Measurements from ENCODE around the gene ANP32B.

ANP32B gene

DNA sequence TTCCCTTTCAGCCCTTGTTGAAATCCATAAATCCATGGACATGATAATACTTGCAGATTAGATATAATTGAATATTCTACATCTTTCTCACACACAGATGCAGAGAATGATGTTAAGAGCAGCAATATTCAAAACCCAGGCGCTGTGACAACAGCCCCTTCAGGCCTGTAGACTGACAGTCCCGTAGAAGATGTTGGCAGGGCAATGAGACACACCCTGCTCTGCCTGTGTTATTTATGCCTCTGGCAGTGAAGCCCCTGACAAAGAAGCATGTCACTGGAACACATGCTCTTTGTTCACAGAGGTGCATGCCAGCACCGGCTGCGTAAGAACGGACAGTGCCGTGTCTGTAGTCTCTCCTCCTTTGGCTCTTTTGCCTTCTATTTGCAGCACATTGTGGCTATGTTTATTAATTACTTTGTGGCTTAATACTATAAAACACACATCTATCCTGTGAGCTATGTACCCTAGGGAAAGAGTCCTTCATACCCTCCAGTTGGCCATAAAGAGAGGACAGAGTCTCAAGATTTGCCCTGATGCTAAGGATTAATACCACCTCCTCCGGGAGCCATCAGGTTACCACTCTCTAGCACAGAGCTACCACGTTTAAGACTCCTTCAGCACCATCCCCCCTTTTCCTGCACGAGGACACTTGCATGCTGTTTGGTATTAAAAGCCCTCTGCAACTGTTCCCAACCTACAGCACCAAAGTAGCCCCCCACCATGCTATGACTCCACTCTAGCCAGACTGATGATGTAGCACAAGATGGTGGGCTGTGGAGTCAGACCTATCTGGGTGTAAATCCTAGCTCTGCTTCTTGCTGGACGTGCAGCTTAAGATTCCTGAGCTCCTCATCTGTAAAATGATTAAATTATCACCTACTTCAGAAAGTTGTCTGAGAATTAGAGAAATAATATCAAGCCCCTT is 2.0 kb upstream of the ANP32B start:
- Histone ChIP-seq H3K9me3 (ENCODE audit: control insufficient read depth, insufficient read depth, low read length) (no peaks in the 10 kb centered on the region), H3K4me3 (ENCODE audit: low read length) (no peak overlapping the region), H3K36me3 (ENCODE audit: control insufficient read depth, insufficient read depth, low read length) (no peaks in the 10 kb centered on the region), H3K27ac (ENCODE audit: low read length) (no peak overlapping the region), H3K27me3 (ENCODE audit: control insufficient read depth, insufficient read depth, low read length) (peaks cover 43% of the 10 kb centered on the region), H3K4me1 (ENCODE audit: control insufficient read depth, insufficient read depth, low read length) (no peaks in the 10 kb centered on the region)
- no peak for DNase-seq (ENCODE audit: low read depth, low spot score)
- WGBS (ENCODE audit: insufficient coverage, insufficient read length), result no CpG with 5 or more reads among the region's 10 CpGs

DNA sequence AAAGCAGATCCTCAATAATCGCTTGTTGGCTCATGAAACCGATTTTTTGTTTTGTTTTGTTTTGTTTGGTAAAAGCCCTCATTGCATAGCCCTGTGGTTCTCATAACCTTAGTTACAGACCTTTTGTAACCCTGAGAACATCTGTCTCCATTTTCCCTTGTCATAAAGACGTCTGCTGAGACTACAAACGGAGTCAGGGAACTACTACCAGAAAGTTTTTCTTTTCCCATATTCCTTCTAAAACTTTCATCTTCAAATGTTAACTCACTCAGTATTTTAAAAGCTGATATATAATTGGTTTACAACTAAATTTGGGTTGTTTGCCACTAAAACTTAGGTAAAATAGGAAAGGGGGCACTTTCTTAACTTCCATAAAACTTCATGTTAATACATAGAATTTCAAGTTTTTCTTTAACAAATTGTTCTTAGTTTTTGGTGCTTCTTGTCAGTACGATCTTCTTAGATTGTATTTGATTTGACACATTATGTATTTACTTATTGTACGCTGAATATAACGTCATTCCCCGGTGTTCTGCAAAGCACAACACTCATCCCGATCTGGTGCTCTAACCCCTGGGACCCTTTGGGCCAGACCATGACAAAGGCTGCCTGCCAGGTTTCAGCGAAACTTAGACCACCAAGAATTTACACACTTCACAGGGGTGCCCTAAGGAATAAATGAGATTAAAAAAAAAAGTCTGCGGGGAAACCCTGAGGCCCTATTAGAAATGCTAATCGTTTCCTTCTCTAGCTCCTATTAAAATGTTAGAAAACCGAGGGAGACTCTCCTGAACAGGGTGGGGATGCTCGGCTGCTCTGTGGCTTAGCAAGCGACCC is 1.1 kb upstream of the ANP32B start:
- H3K27me3 ChIP-seq (ENCODE audit: control insufficient read depth, insufficient read depth, low read length), result peaks cover 46% of the 10 kb centered on the region
- no peaks in the 10 kb centered on the region for H3K9me3 ChIP-seq (ENCODE audit: control insufficient read depth, insufficient read depth, low read length)
- no peak overlapping the region for H3K27ac ChIP-seq (ENCODE audit: low read length)
- H3K36me3 ChIP-seq (ENCODE audit: control insufficient read depth, insufficient read depth, low read length), result no peaks in the 10 kb centered on the region
- no CpG with 5 or more reads among the region's 15 CpGs for WGBS (ENCODE audit: insufficient coverage, insufficient read length)
- no peak overlapping the region; the same call in 1 of the 2 replicates for H3K4me3 ChIP-seq (ENCODE audit: low read length)
- DNase-seq (ENCODE audit: low read depth, low spot score), result no peak
- no peaks in the 10 kb centered on the region for H3K4me1 ChIP-seq (ENCODE audit: control insufficient read depth, insufficient read depth, low read length)

DNA sequence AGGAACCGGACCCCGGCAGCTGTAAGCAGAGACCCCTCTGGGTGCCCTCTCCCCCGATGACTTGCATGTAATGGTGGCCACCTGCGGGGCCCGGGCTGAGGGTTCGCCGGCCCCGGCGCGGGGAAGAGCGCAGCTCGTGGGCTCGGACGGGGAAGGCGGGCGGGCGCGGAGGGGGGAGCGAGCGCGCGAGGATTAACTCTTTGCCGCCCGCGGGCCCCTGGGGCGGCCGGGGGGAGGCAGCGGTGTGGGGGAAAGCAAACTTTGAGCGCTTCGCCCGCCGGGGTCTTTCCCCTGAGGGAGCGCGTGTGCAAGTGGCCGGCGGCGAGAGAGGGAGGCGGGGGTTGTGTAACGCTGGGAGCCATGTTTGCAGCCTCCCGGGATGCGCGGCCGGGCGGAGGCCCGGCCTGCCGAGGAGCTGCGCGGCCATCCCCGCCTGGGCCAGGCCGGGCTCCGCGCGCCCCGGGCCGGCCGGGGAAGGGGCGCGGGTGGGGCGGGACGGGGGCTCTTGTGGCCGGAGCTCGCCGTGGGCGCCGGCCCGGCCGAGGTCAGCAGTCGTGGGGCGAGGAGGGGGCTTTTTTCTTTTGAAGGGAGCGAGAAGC is 547 bp downstream of the ANP32B start:
- no CpG with 5 or more reads among the region's 70 CpGs for WGBS (ENCODE audit: insufficient coverage, insufficient read length)
- no peak for DNase-seq (ENCODE audit: low read depth, low spot score)
- Histone ChIP-seq H3K4me1 (ENCODE audit: control insufficient read depth, insufficient read depth, low read length) (no peaks in the 10 kb centered on the region), H3K36me3 (ENCODE audit: control insufficient read depth, insufficient read depth, low read length) (no peaks in the 10 kb centered on the region), H3K27ac (ENCODE audit: low read length) (no peak overlapping the region), H3K9me3 (ENCODE audit: control insufficient read depth, insufficient read depth, low read length) (no peaks in the 10 kb centered on the region), H3K4me3 (ENCODE audit: low read length) (peak overlapping the region; percentile 45), H3K27me3 (ENCODE audit: control insufficient read depth, insufficient read depth, low read length) (peaks cover 39% of the 10 kb centered on the region)

DNA sequence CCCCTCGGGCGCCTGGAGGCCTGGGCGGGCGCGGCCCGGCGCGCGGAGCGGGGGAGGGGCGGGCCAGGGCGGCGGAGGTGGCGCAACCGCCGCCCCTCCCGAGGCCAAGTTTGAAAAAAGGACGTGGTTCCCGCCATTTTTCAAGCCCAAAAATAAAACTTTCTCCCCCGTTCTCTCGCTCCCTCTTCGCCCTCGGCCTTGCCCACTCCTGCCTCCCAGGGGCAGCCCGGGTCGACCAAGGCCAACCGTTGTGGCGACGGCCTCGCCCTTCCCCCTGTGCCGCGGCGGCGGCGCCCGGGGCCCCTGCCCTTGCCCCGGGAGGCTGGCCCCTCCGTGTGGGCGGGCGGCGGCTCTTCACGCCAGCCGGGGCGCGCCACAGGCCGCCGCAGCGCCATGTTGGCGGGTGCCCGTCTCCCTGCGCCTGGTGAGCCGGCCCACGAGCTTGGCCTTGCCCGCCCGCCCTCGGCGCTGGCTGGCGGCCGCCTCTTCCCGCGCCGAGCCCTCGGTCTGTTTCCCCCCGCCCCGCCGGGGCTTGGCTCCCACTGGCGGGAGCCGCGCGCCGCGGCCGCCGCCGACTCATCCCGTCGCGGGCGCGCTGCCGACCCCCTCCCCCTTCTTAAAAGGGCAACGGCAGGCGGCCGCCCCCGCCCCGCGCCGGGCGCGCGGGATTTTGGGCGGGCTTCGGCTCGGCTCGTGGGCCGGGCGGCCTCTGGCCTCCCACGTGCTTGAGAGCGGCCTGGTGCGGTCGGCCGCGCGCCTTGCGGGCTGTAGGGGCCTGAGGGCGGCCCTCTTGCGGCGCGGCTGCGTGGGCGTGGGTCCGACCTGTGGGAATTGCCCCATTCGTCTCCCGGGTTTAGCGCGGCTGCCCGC is 1.3 kb downstream of the ANP32B start:
- Histone ChIP-seq H3K4me3 (ENCODE audit: low read length) (peak overlapping the region; percentile 45), H3K36me3 (ENCODE audit: control insufficient read depth, insufficient read depth, low read length) (no peaks in the 10 kb centered on the region), H3K27ac (ENCODE audit: low read length) (no peak overlapping the region), H3K27me3 (ENCODE audit: control insufficient read depth, insufficient read depth, low read length) (peaks cover 33% of the 10 kb centered on the region), H3K9me3 (ENCODE audit: control insufficient read depth, insufficient read depth, low read length) (no peaks in the 10 kb centered on the region), H3K4me1 (ENCODE audit: control insufficient read depth, insufficient read depth, low read length) (no peaks in the 10 kb centered on the region)
- WGBS (ENCODE audit: insufficient coverage, insufficient read length), result no CpG with 5 or more reads among the region's 116 CpGs
- DNase-seq (ENCODE audit: low read depth, low spot score), result no peak

DNA sequence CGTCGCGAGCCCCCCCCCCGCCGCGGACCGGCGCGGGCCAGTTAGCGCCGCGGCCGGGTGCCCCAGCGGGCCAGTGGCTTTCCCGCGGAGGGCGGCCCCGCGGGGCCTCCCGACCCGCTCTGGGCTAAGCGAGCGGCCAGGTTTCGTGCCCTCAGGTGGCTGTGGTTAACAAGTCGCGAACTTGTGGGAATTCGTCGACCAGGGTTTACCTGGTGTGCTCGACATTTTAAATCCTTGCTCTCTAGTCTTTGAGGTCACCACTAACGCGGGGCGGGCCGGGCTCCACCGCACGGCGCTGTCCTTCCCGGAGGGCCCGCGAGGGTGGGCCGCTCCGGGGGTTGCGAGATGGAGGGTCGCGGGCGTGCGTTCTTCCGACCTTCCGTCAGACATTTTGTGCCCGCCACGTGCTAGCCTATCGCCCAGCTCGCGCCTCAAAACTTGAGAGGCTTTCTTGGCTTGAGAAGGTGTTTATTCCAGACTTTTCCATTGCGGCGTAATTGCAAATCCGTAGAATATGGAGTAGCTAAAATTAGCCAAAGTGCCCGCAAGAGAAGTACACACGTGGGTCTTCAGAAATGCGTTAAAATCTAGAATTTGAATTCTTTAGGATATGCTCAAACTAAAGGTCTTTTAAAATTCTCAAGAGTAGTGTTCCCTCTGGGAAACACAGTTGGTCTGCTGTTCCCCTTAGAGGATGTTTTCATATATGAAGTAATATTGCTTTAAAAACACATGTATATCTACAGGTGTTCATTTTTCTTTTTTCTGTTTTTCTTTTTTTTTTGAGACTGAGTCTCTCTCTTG is 2.1 kb downstream of the ANP32B start:
- H3K27ac ChIP-seq (ENCODE audit: low read length), result no peak overlapping the region
- H3K36me3 ChIP-seq (ENCODE audit: control insufficient read depth, insufficient read depth, low read length), result no peaks in the 10 kb centered on the region
- no peaks in the 10 kb centered on the region for H3K9me3 ChIP-seq (ENCODE audit: control insufficient read depth, insufficient read depth, low read length)
- DNase-seq (ENCODE audit: low read depth, low spot score), result no peak
- no peaks in the 10 kb centered on the region for H3K4me1 ChIP-seq (ENCODE audit: control insufficient read depth, insufficient read depth, low read length)
- WGBS (ENCODE audit: insufficient coverage, insufficient read length), result no CpG with 5 or more reads among the region's 59 CpGs
- H3K4me3 ChIP-seq (ENCODE audit: low read length), result peak overlapping the region; percentile 45; the same call in 1 of the 2 replicates
- peaks cover 26% of the 10 kb centered on the region for H3K27me3 ChIP-seq (ENCODE audit: control insufficient read depth, insufficient read depth, low read length)

DNA sequence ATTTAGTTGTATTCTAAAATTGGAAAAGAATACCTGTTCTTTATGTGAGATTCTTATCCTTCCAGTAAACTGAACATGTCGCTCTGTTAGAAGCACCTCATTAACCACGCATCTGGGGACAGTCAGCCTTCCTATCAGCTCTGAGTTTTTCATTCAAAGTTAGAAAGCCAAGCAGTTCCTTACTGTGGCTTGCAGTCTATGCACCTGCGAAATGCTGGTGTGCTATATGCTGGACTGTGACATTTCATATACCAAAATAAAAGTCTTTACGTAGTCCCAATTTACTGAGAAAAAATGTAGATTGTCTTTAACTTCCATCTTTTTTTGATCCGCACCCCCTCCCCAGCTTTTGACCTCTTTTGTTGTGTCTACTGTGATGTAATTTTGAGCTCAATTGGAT is 4.3 kb downstream of the ANP32B start:
- Histone ChIP-seq H3K4me3 (ENCODE audit: low read length) (no peak overlapping the region), H3K27ac (ENCODE audit: low read length) (no peak overlapping the region), H3K27me3 (ENCODE audit: control insufficient read depth, insufficient read depth, low read length) (peaks cover 8% of the 10 kb centered on the region; the same call in 1 of the 2 replicates), H3K4me1 (ENCODE audit: control insufficient read depth, insufficient read depth, low read length) (no peaks in the 10 kb centered on the region), H3K9me3 (ENCODE audit: control insufficient read depth, insufficient read depth, low read length) (no peaks in the 10 kb centered on the region), H3K36me3 (ENCODE audit: control insufficient read depth, insufficient read depth, low read length) (no peaks in the 10 kb centered on the region)
- WGBS (ENCODE audit: insufficient coverage, insufficient read length), result no CpG with 5 or more reads among the region's 5 CpGs
- DNase-seq (ENCODE audit: low read depth, low spot score), result no peak

DNA sequence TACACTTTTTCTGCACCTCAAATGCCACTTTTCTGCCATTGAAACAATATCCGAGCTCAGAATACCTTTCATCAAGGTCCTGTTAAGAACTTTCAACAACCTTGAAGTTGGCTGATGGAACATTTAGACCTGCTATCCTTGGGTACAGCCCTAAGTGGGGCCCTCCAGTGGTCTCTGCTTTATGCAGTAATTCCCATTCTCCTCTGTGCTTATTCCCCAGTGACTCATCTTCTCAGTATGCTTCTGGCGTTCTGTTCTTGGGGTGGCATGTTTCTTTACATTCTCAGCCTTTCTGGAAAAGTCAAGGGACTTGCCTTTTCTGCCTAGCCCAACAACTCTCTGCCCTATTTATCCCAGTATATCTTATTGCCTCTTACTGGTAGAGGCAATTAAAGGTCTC is 7.1 kb downstream of the ANP32B start:
- no peak for DNase-seq (ENCODE audit: low read depth, low spot score)
- Histone ChIP-seq H3K27ac (ENCODE audit: low read length) (no peak overlapping the region), H3K9me3 (ENCODE audit: control insufficient read depth, insufficient read depth, low read length) (no peaks in the 10 kb centered on the region), H3K27me3 (ENCODE audit: control insufficient read depth, insufficient read depth, low read length) (peaks cover 7% of the 10 kb centered on the region; the same call in 1 of the 2 replicates), H3K4me1 (ENCODE audit: control insufficient read depth, insufficient read depth, low read length) (no peaks in the 10 kb centered on the region), H3K4me3 (ENCODE audit: low read length) (no peak overlapping the region), H3K36me3 (ENCODE audit: control insufficient read depth, insufficient read depth, low read length) (no peaks in the 10 kb centered on the region)
- WGBS (ENCODE audit: insufficient coverage, insufficient read length), result no CpG with 5 or more reads among the region's 2 CpGs

DNA sequence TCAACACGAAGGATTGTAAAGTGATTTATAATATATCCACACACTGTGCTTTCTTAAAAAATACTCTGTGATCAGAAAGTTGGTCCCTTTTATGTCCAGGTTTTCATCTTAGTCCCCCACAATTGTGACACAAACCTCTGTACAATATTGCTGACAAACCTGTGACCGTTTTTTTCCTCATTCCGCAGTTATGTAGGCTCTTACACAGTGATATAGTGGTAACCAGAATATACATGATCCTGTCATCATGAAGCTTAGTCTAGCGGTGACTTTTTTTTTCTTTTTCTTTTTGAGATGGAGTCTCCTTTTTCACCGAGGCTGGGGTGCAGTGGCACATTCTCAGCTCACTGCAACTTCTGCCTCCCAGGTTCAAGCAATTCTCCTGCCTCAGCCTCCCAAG is 8.7 kb downstream of the ANP32B start:
- Histone ChIP-seq H3K27me3 (ENCODE audit: control insufficient read depth, insufficient read depth, low read length) (no peaks in the 10 kb centered on the region), H3K9me3 (ENCODE audit: control insufficient read depth, insufficient read depth, low read length) (no peaks in the 10 kb centered on the region), H3K36me3 (ENCODE audit: control insufficient read depth, insufficient read depth, low read length) (no peaks in the 10 kb centered on the region), H3K27ac (ENCODE audit: low read length) (no peak overlapping the region), H3K4me3 (ENCODE audit: low read length) (no peak overlapping the region), H3K4me1 (ENCODE audit: control insufficient read depth, insufficient read depth, low read length) (no peaks in the 10 kb centered on the region)
- no peak for DNase-seq (ENCODE audit: low read depth, low spot score)
- no CpG with 5 or more reads among the region's 5 CpGs for WGBS (ENCODE audit: insufficient coverage, insufficient read length)

DNA sequence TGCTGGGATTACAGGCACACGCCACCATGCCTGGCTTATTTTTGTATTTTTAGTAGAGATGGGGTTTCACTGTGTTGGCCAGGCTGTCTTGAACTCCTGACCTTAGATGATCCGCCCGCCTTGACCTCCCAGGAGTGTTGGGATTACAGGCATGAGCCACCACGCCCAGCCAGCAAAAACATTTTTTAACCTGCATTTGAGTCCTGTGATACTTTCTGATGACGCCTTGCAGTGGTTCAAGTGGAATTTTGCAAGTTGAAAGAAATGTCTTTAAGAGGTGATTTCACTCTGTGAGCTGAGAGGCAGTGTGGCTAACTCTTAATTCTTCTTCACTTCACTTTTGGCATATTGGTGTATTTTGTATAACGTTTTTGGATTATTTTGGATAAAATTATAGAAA is 9.1 kb downstream of the ANP32B start:
- DNase-seq (ENCODE audit: low read depth, low spot score), result no peak
- Histone ChIP-seq H3K9me3 (ENCODE audit: control insufficient read depth, insufficient read depth, low read length) (no peaks in the 10 kb centered on the region), H3K4me3 (ENCODE audit: low read length) (no peak overlapping the region), H3K27ac (ENCODE audit: low read length) (no peak overlapping the region), H3K36me3 (ENCODE audit: control insufficient read depth, insufficient read depth, low read length) (no peaks in the 10 kb centered on the region), H3K27me3 (ENCODE audit: control insufficient read depth, insufficient read depth, low read length) (no peaks in the 10 kb centered on the region), H3K4me1 (ENCODE audit: control insufficient read depth, insufficient read depth, low read length) (no peaks in the 10 kb centered on the region)
- WGBS (ENCODE audit: insufficient coverage, insufficient read length), result no CpG with 5 or more reads among the region's 6 CpGs
